ENCODE results near the gene DIO1.

The DIO1 gene

GRCh38 chr1:53891018-53891417, 3.0 kb upstream of the DIO1 start:
- in situ Hi-C loops (cut with HindIII; ENCODE audit: low pct_ligation_motif_present, low pct_unique_long_range_greater_than_20kb, low sequenced_read_pairs): no loop called here
- DNase-seq: no peak

DNA sequence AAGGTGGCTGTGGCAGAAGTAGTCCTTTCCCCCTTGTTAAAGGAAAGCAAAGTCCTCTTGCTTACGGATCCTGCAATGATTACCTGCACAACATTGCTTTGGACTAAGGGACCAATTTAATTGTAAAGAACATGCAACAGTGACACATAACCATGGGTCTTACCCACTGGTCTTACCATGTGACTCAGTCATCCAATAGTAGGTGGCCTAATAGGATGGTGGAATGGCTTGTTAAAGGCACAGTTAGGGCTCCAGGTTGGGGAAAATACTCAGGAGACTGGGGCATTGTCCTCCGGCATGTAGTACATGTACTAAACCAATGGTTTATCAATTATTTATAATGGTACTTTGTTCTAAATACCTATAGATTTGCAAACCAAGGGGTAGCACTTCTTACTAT, 2.3 kb upstream of the DIO1 start:
- DNase-seq: no peak
- in situ Hi-C loops (cut with HindIII; ENCODE audit: low pct_ligation_motif_present, low pct_unique_long_range_greater_than_20kb, low sequenced_read_pairs): no loop called here

- in situ Hi-C loops (cut with HindIII; ENCODE audit: low pct_ligation_motif_present, low pct_unique_long_range_greater_than_20kb, low sequenced_read_pairs): no loop called here
- no peak for DNase-seq
These were observed 1.1 kb upstream of the DIO1 start for GRCh38 chr1:53892911-53893310.

GRCh38 chr1:53894644-53895043, 657 bp downstream of the DIO1 start:
- no peak for DNase-seq
- in situ Hi-C loops (cut with HindIII; ENCODE audit: low pct_ligation_motif_present, low pct_unique_long_range_greater_than_20kb, low sequenced_read_pairs): no loop called here

GRCh38 chr1:53895421-53895820, 1.4 kb downstream of the DIO1 start:
- in situ Hi-C loops (cut with HindIII; ENCODE audit: low pct_ligation_motif_present, low pct_unique_long_range_greater_than_20kb, low sequenced_read_pairs): no loop called here
- no peak for DNase-seq

- in situ Hi-C loops (cut with HindIII; ENCODE audit: low pct_ligation_motif_present, low pct_unique_long_range_greater_than_20kb, low sequenced_read_pairs): no loop called here
- peak; percentile 66 for DNase-seq
These were observed 2.7 kb downstream of the DIO1 start for GRCh38 chr1:53896635-53897229.

DNA sequence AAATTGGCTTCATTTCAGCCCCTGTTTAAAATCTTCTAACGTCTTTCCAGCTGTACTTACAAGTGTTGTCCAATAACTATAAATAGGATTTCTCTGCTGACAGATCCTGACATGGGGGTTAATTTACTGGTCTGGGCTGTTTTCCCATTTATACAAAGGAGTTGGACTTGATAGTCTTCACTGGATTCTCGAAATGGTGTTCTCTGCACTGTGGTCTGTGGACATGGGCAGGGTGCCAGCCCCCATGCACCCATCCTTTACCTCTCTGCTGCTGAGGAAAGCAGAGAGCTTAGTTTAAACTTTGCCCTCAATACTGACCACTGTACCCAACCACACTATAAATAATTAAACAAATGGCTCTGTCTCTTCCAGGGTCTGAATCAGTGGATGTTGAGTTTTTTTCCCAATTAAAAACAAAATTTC, 5.2 kb downstream of the DIO1 start:
- DNase-seq: peak; percentile 86
- in situ Hi-C loops (cut with HindIII; ENCODE audit: low pct_ligation_motif_present, low pct_unique_long_range_greater_than_20kb, low sequenced_read_pairs): no loop called here

DNA sequence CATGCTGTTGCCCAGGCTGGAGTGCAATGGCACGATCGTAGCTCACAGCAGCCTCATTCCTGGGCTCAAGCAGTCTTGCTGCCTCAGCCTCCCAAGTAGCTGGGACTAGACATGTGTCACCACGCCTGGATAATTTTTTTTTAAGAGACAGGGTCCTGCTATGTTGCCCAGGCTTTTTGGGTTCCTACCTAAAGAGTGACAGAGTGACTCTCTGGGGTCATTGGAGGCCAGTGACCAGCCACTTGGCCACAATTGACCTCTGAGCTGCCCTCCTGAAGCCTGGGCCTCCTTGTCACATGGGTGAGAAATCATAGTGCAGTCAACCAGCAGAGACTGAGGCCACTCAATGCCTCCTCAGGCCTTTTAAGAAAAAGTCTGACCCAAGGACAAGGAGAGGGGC, 5.7 kb downstream of the DIO1 start:
- no peak for DNase-seq
- in situ Hi-C loops (cut with HindIII; ENCODE audit: low pct_ligation_motif_present, low pct_unique_long_range_greater_than_20kb, low sequenced_read_pairs): no loop called here

- no peak for DNase-seq
- in situ Hi-C loops (cut with HindIII; ENCODE audit: low pct_ligation_motif_present, low pct_unique_long_range_greater_than_20kb, low sequenced_read_pairs): no loop called here
These were observed 8.5 kb downstream of the DIO1 start for GRCh38 chr1:53902235-53903138.

DNA sequence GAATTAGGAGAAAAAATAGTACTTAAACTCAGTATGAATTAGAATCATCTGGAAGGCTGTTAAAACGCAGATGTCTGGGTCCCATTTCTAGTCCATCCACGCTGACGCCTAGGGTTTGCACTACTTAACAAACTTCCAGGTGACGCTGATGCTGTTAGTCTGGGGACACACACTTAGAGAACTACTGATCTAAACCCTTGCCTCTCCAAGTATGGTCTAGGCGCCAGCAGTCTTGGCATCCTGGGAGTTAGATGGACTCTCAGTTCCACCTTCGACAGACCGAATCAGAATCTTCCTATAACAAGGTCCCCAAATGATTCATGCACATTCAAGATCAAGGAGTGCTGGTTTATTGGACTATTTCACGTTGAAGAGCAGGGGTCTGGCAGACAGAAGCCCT, 11.5 kb downstream of the DIO1 start:
- no peak for DNase-seq
- in situ Hi-C loops (cut with HindIII; ENCODE audit: low pct_ligation_motif_present, low pct_unique_long_range_greater_than_20kb, low sequenced_read_pairs): no loop called here

DNA sequence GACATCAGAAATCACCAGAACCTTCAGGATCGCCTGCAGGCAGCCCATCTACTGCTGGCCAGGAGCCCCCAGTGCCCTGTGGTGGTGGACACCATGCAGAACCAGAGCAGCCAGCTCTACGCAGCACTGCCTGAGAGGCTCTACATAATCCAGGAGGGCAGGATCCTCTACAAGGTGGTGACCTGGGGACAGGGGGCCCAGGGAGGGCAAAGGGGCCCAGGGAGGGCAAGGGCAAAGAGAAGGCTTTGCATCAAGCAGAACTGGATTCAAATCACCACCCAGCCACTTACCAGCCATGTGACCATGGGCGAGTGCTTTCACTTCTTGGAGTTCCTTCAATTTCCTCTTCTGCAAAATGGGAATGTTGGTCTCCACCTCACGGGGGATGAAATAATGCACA, 12.1 kb downstream of the DIO1 start:
- in situ Hi-C loops (cut with HindIII; ENCODE audit: low pct_ligation_motif_present, low pct_unique_long_range_greater_than_20kb, low sequenced_read_pairs): no loop called here
- DNase-seq: no peak

- no peak for DNase-seq
- in situ Hi-C loops (cut with HindIII; ENCODE audit: low pct_ligation_motif_present, low pct_unique_long_range_greater_than_20kb, low sequenced_read_pairs): no loop called here
These were observed 16.0 kb downstream of the DIO1 start for GRCh38 chr1:53909946-53910345.

GRCh38 chr1:53911442-53911841, 17.5 kb downstream of the DIO1 start:
- in situ Hi-C loops (cut with HindIII; ENCODE audit: low pct_ligation_motif_present, low pct_unique_long_range_greater_than_20kb, low sequenced_read_pairs): no loop called here
- DNase-seq: no peak

GRCh38 chr1:53913352-53914033, 19.5 kb downstream of the DIO1 start:
- in situ Hi-C loops (cut with HindIII; ENCODE audit: low pct_ligation_motif_present, low pct_unique_long_range_greater_than_20kb, low sequenced_read_pairs): no loop called here

GRCh38 chr1:53918343-53918742, 24.4 kb downstream of the DIO1 start:
- no peak for DNase-seq
- in situ Hi-C loops (cut with HindIII; ENCODE audit: low pct_ligation_motif_present, low pct_unique_long_range_greater_than_20kb, low sequenced_read_pairs): no loop called here

More at GRCh38 chr1:53913352-53914033, 19.5 kb downstream of the DIO1 start:
- no peak for DNase-seq

DNA sequence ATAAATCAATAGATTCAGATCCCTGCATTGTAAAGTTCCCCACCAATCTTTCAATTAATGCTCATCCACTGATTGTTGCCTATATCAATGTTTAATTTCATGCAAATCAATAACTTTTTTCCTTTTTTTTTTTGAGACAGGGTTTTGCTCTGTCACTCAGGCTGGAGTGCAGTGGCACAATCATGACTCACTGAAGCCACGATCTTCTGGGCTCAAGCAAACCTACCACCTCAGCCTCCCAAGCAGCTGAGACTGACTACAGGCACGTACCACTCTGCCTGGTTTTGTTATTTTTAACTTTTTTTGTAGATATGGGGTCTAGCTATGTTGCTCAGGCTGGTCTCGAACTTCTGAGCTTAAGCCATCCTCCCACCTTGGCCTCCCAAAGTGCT, 25.7 kb downstream of the DIO1 start:
- no peak for DNase-seq
- in situ Hi-C loops (cut with HindIII; ENCODE audit: low pct_ligation_motif_present, low pct_unique_long_range_greater_than_20kb, low sequenced_read_pairs): no loop called here

DNA sequence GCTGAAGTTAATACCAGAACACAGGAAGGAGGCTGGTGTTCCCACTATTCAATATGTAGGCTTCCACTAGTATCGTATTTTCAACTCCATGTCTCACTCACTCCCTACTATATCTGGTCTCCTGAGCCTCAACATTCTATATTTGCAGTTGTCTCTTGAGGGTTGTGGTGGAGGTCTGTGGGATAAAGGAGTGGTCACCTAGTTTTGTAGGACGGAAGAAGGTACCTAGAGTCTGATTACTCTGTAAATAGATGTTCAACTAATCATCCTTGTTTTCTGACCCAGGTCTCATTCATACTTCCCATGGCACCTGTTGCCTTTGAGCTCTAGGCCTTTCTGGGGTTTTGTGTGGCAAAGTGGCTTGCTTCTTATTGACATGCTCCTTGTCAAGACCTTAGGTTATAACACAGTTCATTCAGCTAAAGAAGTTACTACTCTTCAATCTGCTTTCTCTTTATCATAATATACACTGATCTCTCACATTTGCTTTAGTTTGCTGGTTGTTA, 33.4 kb downstream of the DIO1 start:
- in situ Hi-C loops (cut with HindIII; ENCODE audit: low pct_ligation_motif_present, low pct_unique_long_range_greater_than_20kb, low sequenced_read_pairs): no loop called here
- no peak for DNase-seq

- no peak for DNase-seq
These were observed 35.4 kb downstream of the DIO1 start for GRCh38 chr1:53929246-53929960.

DNA sequence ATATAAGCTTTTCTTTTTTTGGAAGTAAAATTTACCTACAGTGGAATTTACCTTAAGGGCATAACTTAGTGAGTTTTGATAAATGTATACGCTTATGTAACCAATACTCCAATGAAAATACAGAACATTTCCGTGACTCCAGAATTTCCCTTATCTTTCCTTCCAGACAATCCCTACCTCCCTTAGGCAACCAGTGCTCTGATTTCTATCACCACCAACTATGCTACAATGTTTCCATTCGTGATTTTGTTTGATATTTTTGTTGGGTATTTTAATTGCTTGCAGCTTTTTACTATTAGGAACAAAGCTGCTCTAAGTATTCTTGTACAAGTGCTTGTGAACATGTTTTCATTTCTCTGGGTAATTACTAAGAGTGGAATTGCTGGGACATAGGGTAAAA, 36.9 kb downstream of the DIO1 start:
- in situ Hi-C loops (cut with HindIII; ENCODE audit: low pct_ligation_motif_present, low pct_unique_long_range_greater_than_20kb, low sequenced_read_pairs): no loop called here
- DNase-seq: no peak

More at GRCh38 chr1:53929246-53929960, 35.4 kb downstream of the DIO1 start:
- in situ Hi-C loops (cut with HindIII; ENCODE audit: low pct_ligation_motif_present, low pct_unique_long_range_greater_than_20kb, low sequenced_read_pairs): no loop called here

Measured in ACHN (cell line).